Subcutaneous adipose tissue (tissue), 4 donors: Measurements from ENCODE around the gene DUS2. TPM values are rescaled to one million over a fixed set of nuclear protein-coding genes. Genes with fewer than 3 reads are reported as not detected.
"Not testable (repeated sequence)": the region's sequence is repeated elsewhere in the genome, so short reads cannot be mapped to it uniquely, and the experiment has no call there.

Experiments used
- CTCF ChIP-seq: fragments of 450-650 bp; IDR thresholded peaks from one replicate; pipeline ENCODE4 v1.5.1; 2016; ENCODE audit warnings: low read depth, mild to moderate bottlenecking, control low read depth, antibody characterized with exemption, moderate library complexity
- total RNA-seq, 4 donors: library from RNA; depleted of rRNA; stranded (reverse); fragments of >200 nt; gene quantifications; one replicate each; pipeline ENCODE4 v1.1.0, GENCODE V29; 2016

DUS2 gene
- total RNA-seq, 4 donors from 2014 or later: 6.4 to 19.8 (median 9.8) TPM

DNA sequence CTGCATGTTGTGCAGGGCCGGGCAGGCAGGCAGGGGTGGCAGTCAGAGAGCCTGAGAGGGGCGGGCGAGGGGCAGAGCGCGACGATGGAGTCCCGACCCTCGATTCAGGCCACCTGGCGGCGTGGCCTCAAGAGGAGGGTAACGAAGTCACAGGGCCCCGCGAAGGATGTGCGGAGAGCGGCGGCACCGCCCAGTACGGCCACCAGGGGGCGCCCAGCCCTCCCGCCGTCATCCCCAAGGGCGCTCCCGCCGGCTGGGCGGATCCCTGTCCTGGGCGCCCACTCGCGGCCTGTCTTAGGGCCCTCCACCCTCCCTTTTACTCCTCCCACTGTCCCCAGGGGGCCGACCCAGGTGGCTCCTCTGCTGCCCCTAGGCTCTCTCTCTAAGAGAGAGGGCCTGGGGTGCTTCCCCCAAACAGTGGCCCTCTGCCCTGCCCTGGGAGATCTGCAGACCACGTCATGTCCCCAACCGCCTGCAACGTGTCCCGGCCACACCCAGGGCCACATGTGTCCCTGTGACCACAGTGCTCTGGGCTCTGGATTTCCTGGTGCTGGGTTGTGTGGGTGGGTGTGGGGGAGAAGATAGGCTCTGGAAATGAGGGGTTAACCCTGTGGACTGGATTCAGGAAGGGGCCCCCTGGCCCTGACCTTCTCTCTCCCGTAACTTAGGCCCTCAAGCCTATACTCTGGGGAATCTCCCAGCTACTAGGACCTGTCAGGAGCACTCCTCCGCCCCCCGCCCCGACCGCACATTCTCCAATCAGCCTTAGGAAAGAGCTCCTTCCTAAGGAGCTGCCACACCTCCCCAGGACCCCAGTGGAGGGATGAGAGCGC, 29.7 kb upstream of the DUS2 start:
- TF ChIP-seq CTCF: no peak

- no peak for TF ChIP-seq CTCF
Measured at GRCh38 chr16:67995423-67995822, 27.7 kb upstream of the DUS2 start.

- no peak for TF ChIP-seq CTCF
Measured at GRCh38 chr16:67996666-67997065, 26.4 kb upstream of the DUS2 start.

DNA sequence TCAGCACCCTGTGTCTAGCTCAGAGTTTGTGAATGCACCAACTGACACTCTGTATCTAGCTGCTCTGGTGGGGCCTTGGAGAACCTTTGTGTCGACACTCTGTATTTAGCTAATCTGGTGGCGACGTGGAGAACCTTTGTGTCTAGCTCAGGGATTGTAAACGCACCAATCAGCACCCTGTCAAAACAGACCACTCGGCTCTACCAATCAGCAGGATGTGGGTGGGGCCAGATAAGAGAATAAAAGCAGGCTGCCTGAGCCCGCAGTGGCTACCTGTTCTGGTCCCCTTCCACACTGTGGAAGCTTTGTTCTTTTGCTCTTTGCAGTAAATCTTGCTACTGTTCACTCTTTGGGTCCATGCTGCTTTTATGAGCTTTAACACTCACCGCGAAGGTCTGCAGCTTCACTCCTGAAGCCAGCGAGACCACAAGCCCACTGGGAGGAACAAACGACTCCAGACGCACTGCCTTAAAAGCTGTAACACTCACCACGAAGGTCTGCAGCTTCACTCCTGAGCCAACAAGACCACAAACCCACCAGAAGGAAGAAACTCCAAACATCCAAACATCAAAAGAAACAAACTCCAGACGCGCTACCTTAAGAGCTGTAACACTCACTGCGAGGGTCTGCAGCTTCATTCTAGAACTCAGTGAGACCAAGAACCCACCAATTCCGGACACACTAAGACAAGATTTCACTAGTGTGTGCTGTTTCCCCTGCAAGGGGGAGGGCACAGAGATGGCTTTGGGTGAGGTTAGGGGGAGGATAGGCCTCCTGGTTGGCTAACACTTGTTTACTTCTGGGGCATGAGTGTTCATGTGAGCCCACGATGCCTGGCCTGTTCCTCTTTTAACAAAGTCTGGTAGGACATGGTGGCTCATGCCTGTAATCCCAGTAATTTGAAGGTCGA, 24.1 kb upstream of the DUS2 start, which contains the start of gene DPEP2:
Gene DPEP2 (minus strand): TSS at position 706 of the 910 bp plus-strand sequence. CDS start 6,272 bp downstream, outside the sequence.
- TF ChIP-seq CTCF: not testable (repeated sequence)

GRCh38 chr16:67999985-68000384, 23.1 kb upstream of the DUS2 start:
- no peak for TF ChIP-seq CTCF

- TF ChIP-seq CTCF: no peak
Measured at GRCh38 chr16:68000450-68000849, 22.6 kb upstream of the DUS2 start.

GRCh38 chr16:68003031-68003430, 20.1 kb upstream of the DUS2 start:
- no peak for TF ChIP-seq CTCF
